KMS-11 (cell line): ENCODE data around the gene IGF2R.
"Not testable (repeated sequence)": the region's sequence is repeated elsewhere in the genome, so short reads cannot be mapped to it uniquely, and the experiment has no call there.

Experiments used
- H2AFZ ChIP-seq: fragments of 200-600 bp; sonication (generic); 2 replicates; pipeline ENCODE4 v1.6.1; 2016; ENCODE audit warnings: antibody characterized with exemption, mixed run types, low read depth
- H3K27ac ChIP-seq: fragments of 200-600 bp; sonication (generic); 2 replicates; pipeline ENCODE4 v1.6.1; 2016; ENCODE audit warnings: mild to moderate bottlenecking, mixed run types
- H3K27me3 ChIP-seq: fragments of 200-600 bp; sonication (generic); 2 replicates; pipeline ENCODE4 v1.6.1; 2017; ENCODE audit warnings: mild to moderate bottlenecking, low read depth, mixed run types, moderate library complexity; ENCODE audit not compliant: insufficient read depth
- H3K36me3 ChIP-seq: fragments of 200-600 bp; sonication (generic); 2 replicates; pipeline ENCODE4 v1.6.1; 2017; ENCODE audit warnings: mild to moderate bottlenecking, mixed run types; ENCODE audit not compliant: insufficient read depth
- H3K4me1 ChIP-seq: fragments of 200-600 bp; sonication (generic); 2 replicates; pipeline ENCODE4 v1.6.1; 2016; ENCODE audit warnings: mild to moderate bottlenecking, low read depth, mixed run types; ENCODE audit not compliant: poor library complexity, severe bottlenecking
- H3K4me2 ChIP-seq: fragments of 200-600 bp; sonication (generic); 2 replicates; pipeline ENCODE4 v1.7.0; 2016; ENCODE audit warnings: mild to moderate bottlenecking, mixed run types
- H3K4me3 ChIP-seq: fragments of 200-600 bp; sonication (generic); IDR thresholded peaks from 2 replicates; pipeline ENCODE4 v1.6.1; 2017; ENCODE audit warnings: low read depth, low read length, mixed read lengths; ENCODE audit not compliant: insufficient read depth
- H3K79me2 ChIP-seq: fragments of 200-600 bp; sonication (generic); 2 replicates; pipeline ENCODE4 v1.6.1; 2016; ENCODE audit warnings: low read depth, mixed run types; ENCODE audit not compliant: insufficient read depth
- H3K9ac ChIP-seq: fragments of 200-600 bp; sonication (generic); 2 replicates; pipeline ENCODE4 v1.6.1; 2016; ENCODE audit warnings: mild to moderate bottlenecking, mixed run types
- H4K20me1 ChIP-seq: fragments of 200-600 bp; sonication (generic); 2 replicates; pipeline ENCODE4 v1.6.1; 2016; ENCODE audit warnings: mild to moderate bottlenecking, mixed run types; ENCODE audit not compliant: insufficient read depth
- CTCF ChIP-seq: fragments of 200-600 bp; sonication (generic); conservative IDR thresholded peaks from 2 replicates; pipeline ENCODE4 v1.6.1; 2017; ENCODE audit warnings: low read depth, mild to moderate bottlenecking, antibody characterized with exemption, low read length, moderate library complexity, mixed read lengths

IGF2R gene

GRCh38 chr6:160111806-160112205 is 142.9 kb downstream of the IGF2R start:
- no peak for TF ChIP-seq CTCF
- Histone ChIP-seq H4K20me1 (no peaks in the 10 kb centered on the region), H3K27me3 (no peaks in the 10 kb centered on the region), H3K4me1 (no peaks in the 10 kb centered on the region), H3K4me2 (no peak overlapping the region), H3K79me2 (no peaks in the 10 kb centered on the region), H3K36me3 (no peaks in the 10 kb centered on the region), H2AFZ (no peak overlapping the region), H3K27ac (no peak overlapping the region), H3K4me3 (no peak overlapping the region), H3K9ac (no peak overlapping the region)

GRCh38 chr6:160112628-160113299 is 143.9 kb downstream of the IGF2R start:
- H4K20me1 ChIP-seq: no peaks in the 10 kb centered on the region
- H3K27me3 ChIP-seq: no peaks in the 10 kb centered on the region
- no peak for TF ChIP-seq CTCF
- H3K4me3 ChIP-seq: no peak overlapping the region
- H3K9ac ChIP-seq: no peak overlapping the region
- no peaks in the 10 kb centered on the region for H3K4me1 ChIP-seq
- H3K27ac ChIP-seq: no peak overlapping the region
- H3K4me2 ChIP-seq: no peak overlapping the region
- no peak overlapping the region for H2AFZ ChIP-seq
- H3K36me3 ChIP-seq: no peaks in the 10 kb centered on the region
- no peaks in the 10 kb centered on the region for H3K79me2 ChIP-seq

GRCh38 chr6:160114536-160114935 is 145.7 kb downstream of the IGF2R start:
- H3K27ac ChIP-seq, H3K27me3 ChIP-seq, H3K4me3 ChIP-seq, H4K20me1 ChIP-seq, H3K36me3 ChIP-seq, H2AFZ ChIP-seq, H3K79me2 ChIP-seq, H3K4me1 ChIP-seq, H3K9ac ChIP-seq, H3K4me2 ChIP-seq: not testable (repeated sequence)

GRCh38 chr6:160115421-160115820 is 146.5 kb downstream of the IGF2R start:
- Histone ChIP-seq H3K79me2 (no peaks in the 10 kb centered on the region), H3K4me2 (no peak overlapping the region), H3K4me3 (no peak overlapping the region), H3K9ac (no peak overlapping the region), H3K36me3 (no peaks in the 10 kb centered on the region), H4K20me1 (no peaks in the 10 kb centered on the region), H2AFZ (no peak overlapping the region), H3K27me3 (no peaks in the 10 kb centered on the region), H3K27ac (no peak overlapping the region), H3K4me1 (no peaks in the 10 kb centered on the region)
- no peak for TF ChIP-seq CTCF

GRCh38 chr6:160116411-160116810 is 147.5 kb downstream of the IGF2R start:
- Histone ChIP-seq H3K36me3 (no peaks in the 10 kb centered on the region), H3K4me3 (no peak overlapping the region), H3K4me2 (no peak overlapping the region), H3K79me2 (no peaks in the 10 kb centered on the region), H3K9ac (no peak overlapping the region), H4K20me1 (no peaks in the 10 kb centered on the region), H3K27me3 (no peaks in the 10 kb centered on the region), H3K4me1 (no peaks in the 10 kb centered on the region), H3K27ac (no peak overlapping the region), H2AFZ (no peak overlapping the region)
- TF ChIP-seq CTCF: no peak
